ENCODE results near the gene MYRF.

Gene MYRF

DNA sequence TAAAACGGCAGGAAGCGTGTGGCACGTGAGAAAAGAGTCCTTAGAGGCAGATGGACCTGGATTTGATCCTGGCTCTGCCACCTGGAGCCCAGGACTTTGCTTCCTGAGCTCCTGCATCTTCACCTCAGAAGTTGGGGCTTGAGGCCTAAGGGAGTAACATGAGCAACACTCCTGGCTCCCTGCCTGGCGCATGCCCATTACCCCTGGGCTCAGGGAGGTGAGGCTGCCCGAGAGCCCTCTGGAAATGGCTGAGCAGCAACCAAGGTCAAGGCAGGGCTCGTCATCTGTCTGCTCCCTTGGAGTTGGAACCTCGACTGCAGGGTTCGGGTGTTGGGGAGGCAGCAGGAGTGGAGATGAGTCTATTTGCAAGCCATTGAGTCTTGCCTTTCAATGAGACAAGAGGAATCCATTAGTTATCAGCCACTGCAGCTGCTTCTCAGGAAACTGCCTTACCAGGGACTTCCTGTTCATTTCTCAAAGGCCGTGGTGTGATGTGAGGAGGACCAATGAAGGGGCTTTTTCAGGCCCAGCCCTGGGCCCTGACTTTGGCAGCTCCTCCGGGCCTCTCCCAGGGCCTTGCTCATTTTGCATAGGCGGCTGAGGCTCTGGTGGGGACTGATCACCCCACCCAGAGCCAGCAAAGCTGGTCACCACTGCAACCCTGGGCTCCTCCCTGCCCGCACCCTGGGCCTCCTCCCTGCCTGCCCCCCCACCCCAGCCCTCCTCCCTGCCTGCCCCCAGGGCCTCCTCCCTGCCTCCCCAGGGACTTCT lies 82.0 kb downstream of the MYRF start:
- TF ChIP-seq POLR2AphosphoS5 (IDR thresholded peaks at IDR 0.05; ENCODE audit: low read depth, low read length) (peak; percentile 88), TAF1 (IDR thresholded peaks at IDR 0.05; ENCODE audit: borderline replicate concordance, low read depth, low read length) (no peak), POLR2A (IDR thresholded peaks at IDR 0.05; ENCODE audit: low read depth, low read length) (peak; percentile 72)
- FAIRE-seq = peak; percentile 93
- DNase-seq (ENCODE audit: insufficient read length) = peak; percentile 88

DNA sequence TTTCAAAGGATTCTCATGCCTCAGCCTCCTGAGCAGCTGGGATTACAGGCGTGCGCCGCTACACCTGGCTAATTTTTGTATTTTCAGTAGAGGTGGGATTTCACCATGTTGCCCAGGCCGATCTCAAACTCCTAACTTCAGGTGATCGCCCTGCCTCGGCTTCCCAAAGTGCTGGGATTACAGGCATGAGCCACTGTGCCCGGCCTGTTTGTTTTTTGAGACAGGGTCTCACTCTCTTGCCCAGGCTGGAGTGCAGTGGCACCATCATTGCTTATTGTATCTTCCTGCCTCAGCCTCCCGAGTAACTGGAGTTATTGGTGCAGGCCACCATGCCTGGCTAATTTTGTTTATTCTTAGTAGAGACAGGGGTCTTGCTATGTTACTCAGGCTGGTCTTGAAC lies 83.8 kb downstream of the MYRF start:
- no peak for FAIRE-seq
- no peak for DNase-seq (ENCODE audit: insufficient read length)
- no peak for TF ChIP-seq POLR2AphosphoS5 (IDR thresholded peaks at IDR 0.05; ENCODE audit: low read depth, low read length)
- no peak for TF ChIP-seq TAF1 (IDR thresholded peaks at IDR 0.05; ENCODE audit: borderline replicate concordance, low read depth, low read length)
- TF ChIP-seq POLR2A (IDR thresholded peaks at IDR 0.05; ENCODE audit: low read depth, low read length) = no peak

DNA sequence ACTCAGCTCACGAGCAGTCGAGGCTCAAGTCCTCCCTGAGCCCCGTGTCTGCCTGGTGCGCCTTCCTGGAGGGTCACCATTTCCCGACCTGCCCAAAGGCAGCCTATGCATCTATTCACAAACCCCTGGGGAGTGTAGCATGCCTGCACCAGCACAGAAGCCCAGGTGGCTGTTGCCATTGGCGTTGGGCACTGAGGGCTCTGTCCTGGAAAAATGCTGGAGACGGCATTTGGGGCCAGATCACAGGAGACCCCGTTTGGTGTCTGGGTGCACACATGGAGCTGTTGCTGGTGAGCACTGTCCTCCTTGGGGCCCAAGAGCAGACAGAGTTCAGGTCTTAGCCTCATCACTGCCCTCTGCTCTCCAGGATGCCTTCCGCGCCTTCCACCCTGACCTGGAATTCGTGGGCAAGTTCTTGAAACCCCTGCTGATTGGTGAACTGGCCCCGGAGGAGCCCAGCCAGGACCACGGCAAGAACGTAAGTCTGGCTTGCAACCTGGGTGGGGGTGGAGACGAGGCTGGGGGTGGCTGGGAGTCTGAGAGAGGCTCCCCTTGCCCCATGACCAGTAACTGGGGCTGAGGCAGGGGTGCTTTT lies 85.1 kb downstream of the MYRF start:
- FAIRE-seq = no peak
- TF ChIP-seq TAF1 (IDR thresholded peaks at IDR 0.05; ENCODE audit: borderline replicate concordance, low read depth, low read length) (no peak), POLR2AphosphoS5 (IDR thresholded peaks at IDR 0.05; ENCODE audit: low read depth, low read length) (no peak), POLR2A (IDR thresholded peaks at IDR 0.05; ENCODE audit: low read depth, low read length) (no peak)

More for the DNA sequence above, 85.1 kb downstream of the MYRF start:
- DNase-seq (ENCODE audit: insufficient read length) = no peak
